GM12878 (cell line): ENCODE results near the gene RAB22A. TPM values are rescaled to one million over a fixed set of nuclear protein-coding genes. Genes with fewer than 3 reads are reported as not detected.
A peak's percentile ranks its signal among the peaks of the same experiment; 100 is the strongest.

Source experiments
- BACH1 ChIP-seq: fragments of 450-650 bp; IDR thresholded peaks from 2 replicates; pipeline ENCODE4 v1.6.1; 2017; ENCODE audit warnings: mild to moderate bottlenecking, borderline replicate concordance
- BMI1 ChIP-seq: fragments of 450-650 bp; IDR thresholded peaks from 2 replicates; pipeline ENCODE4 v1.6.1; 2016; ENCODE audit warnings: mild to moderate bottlenecking, moderate library complexity, borderline replicate concordance
- CEBPB ChIP-seq, 2 experiments: fragments of 150-350 bp in 1 of 2; IDR thresholded peaks; 2 replicates each; pipeline ENCODE4 v1.6.1; 2012 to 2014; ENCODE audit warnings: low read depth in 2 of 2, low read length in 2 of 2, borderline replicate concordance in 1 of 2, inconsistent platforms in 1 of 2
- CREM ChIP-seq: IDR thresholded peaks from 2 replicates; pipeline ENCODE4 v1.6.1; 2014; ENCODE audit warnings: antibody characterized with exemption, low read depth
- EZH2 ChIP-seq: IDR thresholded peaks from 2 replicates; pipeline ENCODE4 v1.6.1; 2012; ENCODE audit warnings: low read depth, mild to moderate bottlenecking, control low read depth, inconsistent platforms, low read length, borderline replicate concordance; ENCODE audit not compliant: control insufficient read depth
- GABPA ChIP-seq: IDR thresholded peaks from 2 replicates; pipeline ENCODE4 v1.6.1; 2014; ENCODE audit warnings: antibody characterized with exemption, low read depth, mild to moderate bottlenecking, inconsistent platforms
- GATAD2B ChIP-seq: fragments of 450-650 bp; conservative IDR thresholded peaks from 2 replicates; pipeline ENCODE4 v1.6.1; 2017; ENCODE audit warnings: low read depth, mild to moderate bottlenecking, moderate library complexity
- HDAC6 ChIP-seq: fragments of 200-600 bp; sonication (generic); IDR thresholded peaks from one replicate; pipeline ENCODE4 v1.8.0; 2017; ENCODE audit warnings: antibody characterized with exemption; ENCODE audit not compliant: unreplicated experiment
- HDGF ChIP-seq: fragments of 450-650 bp; IDR thresholded peaks from 2 replicates; pipeline ENCODE4 v1.6.1; 2016; ENCODE audit warnings: antibody characterized with exemption
- IRF4 ChIP-seq: IDR thresholded peaks from 2 replicates; pipeline ENCODE4 v1.6.1; 2011; ENCODE audit warnings: low read depth, low read length
- LARP7 ChIP-seq: fragments of 450-650 bp; IDR thresholded peaks from 2 replicates; pipeline ENCODE4 v1.6.1; 2017; ENCODE audit warnings: mild to moderate bottlenecking
- MXI1 ChIP-seq: fragments of 150-350 bp; IDR thresholded peaks from 2 replicates; pipeline ENCODE4 v1.6.1; 2011; ENCODE audit warnings: low read depth, mild to moderate bottlenecking, inconsistent platforms, low read length, improper control_type of control experiment
- NFIC ChIP-seq: IDR thresholded peaks from 2 replicates; pipeline ENCODE4 v1.6.1; 2012; ENCODE audit warnings: low read depth, mild to moderate bottlenecking, inconsistent platforms, low read length, moderate library complexity
- POLR2AphosphoS2 ChIP-seq: IDR thresholded peaks from 2 replicates; pipeline ENCODE4 v1.6.1; 2011; ENCODE audit warnings: low read depth, mild to moderate bottlenecking, low read length, improper control_type of control experiment, moderate library complexity
- POLR2AphosphoS5 ChIP-seq: IDR thresholded peaks from 2 replicates; pipeline ENCODE4 v1.6.1; 2011; ENCODE audit warnings: mild to moderate bottlenecking, low read length, inconsistent platforms
- RBBP5 ChIP-seq: fragments of 200-600 bp; sonication (generic); conservative IDR thresholded peaks from 2 replicates; pipeline ENCODE4 v1.6.1; 2016
- RELA ChIP-seq: fragments of 450-650 bp; IDR thresholded peaks from 2 replicates; pipeline ENCODE4 v1.8.0; 2014; ENCODE audit warnings: borderline replicate concordance; ENCODE audit not compliant: partially characterized antibody
- STAT1 ChIP-seq: fragments of 450-650 bp; conservative IDR thresholded peaks from 2 replicates; pipeline ENCODE4 v1.6.1; 2014; ENCODE audit warnings: antibody characterized with exemption, mild to moderate bottlenecking
- TCF12 ChIP-seq: IDR thresholded peaks from 2 replicates; pipeline ENCODE4 v1.6.1; 2011; ENCODE audit warnings: low read depth, mild to moderate bottlenecking, low read length
- TCF3 ChIP-seq: IDR thresholded peaks from 2 replicates; pipeline ENCODE4 v1.6.1; 2012; ENCODE audit warnings: low read depth, mild to moderate bottlenecking, low read length, borderline replicate concordance; ENCODE audit not compliant: insufficient read depth
- TCF7 ChIP-seq: IDR thresholded peaks from 2 replicates; pipeline ENCODE4 v1.6.1; 2014; ENCODE audit warnings: antibody characterized with exemption, borderline replicate concordance
- USF1 ChIP-seq: IDR thresholded peaks from 2 replicates; pipeline ENCODE4 v1.6.1; 2011; ENCODE audit warnings: borderline replicate concordance, low read depth, mild to moderate bottlenecking, moderate library complexity, mixed read lengths, low read length; ENCODE audit not compliant: insufficient read depth; ENCODE audit errors: extremely low read length
- USF2 ChIP-seq: IDR thresholded peaks from 2 replicates; pipeline ENCODE4 v1.6.1; 2011; ENCODE audit warnings: low read depth, low read length, improper control_type of control experiment, borderline replicate concordance
- ZBED1 ChIP-seq: IDR thresholded peaks from 2 replicates; pipeline ENCODE4 v1.6.1; 2016; ENCODE audit warnings: borderline replicate concordance
- ZBTB11 ChIP-seq: fragments of 450-650 bp; formaldehyde crosslinking; IDR thresholded peaks from 2 replicates; pipeline ENCODE4 v1.5.0; 2022; ENCODE audit warnings: mild to moderate bottlenecking, missing genetic modification characterization
- ZNF24 ChIP-seq: fragments of 450-650 bp; IDR thresholded peaks from 2 replicates; pipeline ENCODE4 v1.6.1; 2017; ENCODE audit warnings: antibody characterized with exemption, mild to moderate bottlenecking
- ZZZ3 ChIP-seq: IDR thresholded peaks from 2 replicates; pipeline ENCODE4 v1.6.1; 2011; ENCODE audit warnings: low read depth; ENCODE audit not compliant: control insufficient read depth, insufficient read length
- polyA plus RNA-seq, 11 experiments: library from polyadenylated mRNA; depleted of rRNA in 4 of 11; unstranded in 6 of 11; stranded (reverse) in 5 of 11; fragments of >200 nt; fragmentation: Nextera tagmentation in 4 of 11; fragmentation: Illumina TruSeq in 1 of 11; extraction: Ambion mirVana in 4 of 11; extraction: Trizol in 1 of 11; gene quantifications; 1 replicate in 1 of 11; 2 replicates in 10 of 11; pipeline versions ENCODE4 v1.2.1 to v1.2.3, GENCODE V29; 2011 to 2016; ENCODE audit warnings: inconsistent platforms in 2 of 11, missing spikeins in 2 of 11, low read depth in 1 of 11
- total RNA-seq, 4 experiments: library from RNA; depleted of rRNA in 3 of 4; stranded (reverse); fragments of >200 nt in 3 of 4; fragmentation: Illumina TruSeq in 1 of 4; extraction: Trizol in 1 of 4; gene quantifications; 2 replicates each; pipeline versions ENCODE4 v1.2.1 to v1.2.3, GENCODE V29; 2013 to 2021

RAB22A gene
- total and polyA plus RNA-seq, 10 of the 15 experiments (the other 5 are each of a cell fraction or from before 2014, with no cell fraction given): 2.7 to 12.0 (median 10.0) TPM

- no peak for TF ChIP-seq ZBTB11 (CRISPR knock-in tag)
- peak; percentile 98 for TF ChIP-seq LARP7
- TF ChIP-seq ZBED1: no peak
- TF ChIP-seq HDAC6: peak; percentile 63
- TF ChIP-seq TCF3: 0 out of 2 replicates have a peak, but pooled peaks have one; percentile 48
- TF ChIP-seq MXI1: peak; percentile 33; the same call in 1 of the 2 replicates
- TF ChIP-seq EZH2: no peak
- no peak for TF ChIP-seq GABPA
- TF ChIP-seq RELA: peak; percentile 72
- peak; percentile 16; the same call in 1 of the 2 replicates for TF ChIP-seq USF2
- peak; percentile 87 for TF ChIP-seq BACH1
- no peak for TF ChIP-seq CEBPB (IDR thresholded peaks at IDR 0.05; ENCODE audit: borderline replicate concordance in 1 of 2, low read depth in 2 of 2, low read length in 2 of 2)
- TF ChIP-seq USF1: peak; percentile 84
- TF ChIP-seq NFIC: no peak
- TF ChIP-seq STAT1: 0 out of 2 replicates have a peak, but pooled peaks have one; percentile 36
- TF ChIP-seq TCF7: no peak
- no peak for TF ChIP-seq BMI1
- TF ChIP-seq HDGF: no peak
- 0 out of 2 replicates have a peak, but pooled peaks have one; percentile 56 for TF ChIP-seq RBBP5
- no peak for TF ChIP-seq TCF12
- no peak for TF ChIP-seq ZNF24
- peak; percentile 79 for TF ChIP-seq GATAD2B
- 0 out of 2 replicates have a peak, but pooled peaks have one; percentile 4 for TF ChIP-seq POLR2AphosphoS2
- peak; percentile 45; the same call in 1 of the 2 replicates for TF ChIP-seq POLR2AphosphoS5
- TF ChIP-seq ZZZ3: no peak
- no peak for TF ChIP-seq CREM
- TF ChIP-seq IRF4: no peak
These were observed at the start of gene RAB22A (continued) for GRCh38 chr20:58309591-58310290.
